ENCODE results near the gene TNNT1.
"Not testable (repeated sequence)": the region's sequence is repeated elsewhere in the genome, so short reads cannot be mapped to it uniquely, and the experiment has no call there.

TNNT1 gene

DNA sequence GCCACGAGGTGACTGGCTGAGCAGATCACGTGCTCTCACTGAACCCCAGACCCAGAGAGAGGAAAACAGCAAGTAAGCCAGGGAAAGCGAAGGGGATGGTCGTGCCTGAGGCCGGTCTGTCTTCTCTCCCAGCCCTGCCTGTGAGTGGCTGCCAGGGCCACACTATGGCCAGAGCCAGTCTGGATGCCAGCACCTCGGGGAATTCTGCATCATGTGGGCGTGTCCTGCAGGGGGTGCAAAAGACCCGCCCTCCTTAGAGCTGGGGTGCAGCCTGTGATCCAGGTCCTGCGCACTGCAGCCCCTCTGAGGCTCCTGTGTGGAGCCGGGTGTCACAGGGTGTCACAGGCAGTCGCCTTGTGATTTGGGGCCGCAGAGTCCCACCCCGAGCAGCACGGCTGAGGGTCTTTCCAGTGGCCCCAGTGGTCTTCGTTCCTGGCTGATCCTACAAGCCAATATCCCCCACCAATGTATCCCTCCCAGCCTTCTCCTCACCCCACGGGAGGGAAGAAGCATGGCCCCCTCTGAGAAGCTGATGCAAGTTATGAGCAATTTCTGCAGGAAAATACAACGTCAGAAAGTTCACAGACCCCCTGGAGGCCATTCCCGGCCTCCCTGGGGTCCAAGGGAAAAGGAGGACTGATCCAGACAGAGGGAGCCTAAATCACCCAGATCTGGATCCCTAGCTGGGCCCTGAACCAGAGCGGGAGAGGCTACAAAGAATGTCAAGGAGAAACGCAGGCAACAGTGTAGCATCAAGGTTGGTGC is 39.3 kb downstream of the TNNT1 start:
- no peak for DNase-seq (ENCODE audit: low read depth, low spot score)

DNA sequence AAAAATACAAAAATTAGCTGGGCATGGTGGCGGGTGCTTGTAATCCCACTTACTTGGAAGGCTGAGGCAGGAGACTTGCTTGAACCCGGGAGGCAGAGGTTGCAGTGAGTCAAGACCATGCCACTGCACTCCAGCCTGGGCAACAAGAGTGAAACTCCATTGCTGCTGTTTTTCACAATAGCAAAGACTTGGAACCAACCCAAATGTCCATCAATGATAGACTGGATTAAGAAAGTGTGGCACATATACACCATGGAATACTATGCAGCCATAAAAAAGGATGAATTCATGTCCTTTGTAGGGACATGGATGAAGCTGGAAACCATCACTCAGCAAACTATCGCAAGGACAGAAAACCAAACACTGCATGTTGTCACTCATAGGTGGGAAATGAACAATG is 41.8 kb downstream of the TNNT1 start:
- not testable (repeated sequence) for DNase-seq (ENCODE audit: low read depth, low spot score)

DNA sequence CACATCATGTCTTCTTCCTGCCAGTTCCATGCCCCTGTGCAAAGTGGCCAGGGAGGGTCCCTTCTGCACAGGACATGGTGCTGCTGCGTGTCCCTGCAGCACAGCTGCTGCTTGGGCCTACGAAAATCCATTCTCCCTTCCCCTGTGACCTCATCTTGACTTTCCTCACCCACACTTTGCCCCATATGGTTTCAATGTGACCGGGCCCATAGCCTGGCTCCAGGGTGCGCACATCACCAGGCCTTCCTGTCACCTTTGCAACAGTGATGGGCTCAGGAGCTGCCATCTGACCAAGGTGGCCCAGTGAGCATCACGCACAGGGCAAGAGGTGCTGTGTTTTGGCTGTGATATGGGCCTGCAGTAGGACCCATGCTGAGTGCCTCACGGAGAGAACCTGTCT is 42.4 kb downstream of the TNNT1 start:
- DNase-seq (ENCODE audit: low read depth, low spot score) = no peak

DNA sequence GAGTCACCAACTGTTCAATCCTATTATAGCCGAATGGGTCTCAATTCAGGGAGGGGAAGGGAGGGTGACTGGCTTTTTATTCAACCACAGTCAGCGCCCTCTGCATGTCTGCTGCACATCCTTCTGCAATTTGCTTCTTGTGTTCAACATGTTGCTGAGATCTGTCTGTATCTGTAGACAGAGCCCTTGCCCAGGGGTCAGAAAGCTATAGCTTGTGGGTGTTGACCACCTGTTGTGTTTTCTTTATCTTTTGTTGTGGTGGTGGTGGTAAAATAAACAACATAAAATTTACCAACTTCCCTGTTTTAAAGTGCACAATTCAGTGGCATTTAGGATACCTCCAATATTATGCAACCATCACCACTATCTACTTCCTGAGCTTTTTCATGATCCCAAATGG is 43.8 kb downstream of the TNNT1 start:
- no peak for DNase-seq (ENCODE audit: low read depth, low spot score)

DNA sequence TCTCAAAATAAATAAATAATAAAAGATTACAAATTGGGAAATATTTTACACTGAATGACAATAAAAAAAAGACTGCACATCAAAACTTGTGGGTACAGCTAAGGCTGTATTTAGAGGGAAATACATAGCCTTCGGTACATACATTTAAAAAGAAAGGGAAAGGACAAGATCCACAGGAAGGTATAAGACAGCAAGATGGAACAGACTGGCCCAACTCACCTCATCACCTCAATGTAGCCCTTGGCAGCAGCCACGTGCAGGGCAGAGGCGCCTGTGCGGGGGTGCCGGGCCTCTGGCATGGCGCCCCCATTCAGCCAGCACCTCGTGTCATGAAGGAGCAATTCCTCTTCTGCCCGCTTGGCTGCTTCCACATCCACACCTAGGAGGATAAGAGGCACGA is 45.8 kb downstream of the TNNT1 start:
- no peak for DNase-seq (ENCODE audit: low read depth, low spot score)

DNA sequence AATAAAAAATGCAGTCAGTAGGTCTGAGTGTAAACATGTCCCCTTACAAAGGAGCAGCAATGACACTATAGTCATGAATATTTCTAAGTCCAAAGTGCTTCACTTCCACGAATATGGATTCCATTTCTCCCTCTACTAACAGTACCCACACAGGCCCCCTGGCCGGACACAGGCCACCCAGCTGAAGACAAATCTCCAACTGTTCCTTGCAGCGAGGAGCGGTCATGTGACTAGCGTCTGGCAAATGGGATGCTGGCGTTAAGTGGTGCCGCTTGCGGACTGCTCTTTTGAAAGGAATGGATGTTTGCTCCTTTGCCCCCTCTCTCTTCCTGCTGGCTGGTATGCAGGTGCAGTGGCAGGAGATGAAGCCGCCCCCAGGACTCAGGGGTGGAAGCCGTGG is 47.7 kb downstream of the TNNT1 start:
- DNase-seq (ENCODE audit: low read depth, low spot score) = no peak

DNA sequence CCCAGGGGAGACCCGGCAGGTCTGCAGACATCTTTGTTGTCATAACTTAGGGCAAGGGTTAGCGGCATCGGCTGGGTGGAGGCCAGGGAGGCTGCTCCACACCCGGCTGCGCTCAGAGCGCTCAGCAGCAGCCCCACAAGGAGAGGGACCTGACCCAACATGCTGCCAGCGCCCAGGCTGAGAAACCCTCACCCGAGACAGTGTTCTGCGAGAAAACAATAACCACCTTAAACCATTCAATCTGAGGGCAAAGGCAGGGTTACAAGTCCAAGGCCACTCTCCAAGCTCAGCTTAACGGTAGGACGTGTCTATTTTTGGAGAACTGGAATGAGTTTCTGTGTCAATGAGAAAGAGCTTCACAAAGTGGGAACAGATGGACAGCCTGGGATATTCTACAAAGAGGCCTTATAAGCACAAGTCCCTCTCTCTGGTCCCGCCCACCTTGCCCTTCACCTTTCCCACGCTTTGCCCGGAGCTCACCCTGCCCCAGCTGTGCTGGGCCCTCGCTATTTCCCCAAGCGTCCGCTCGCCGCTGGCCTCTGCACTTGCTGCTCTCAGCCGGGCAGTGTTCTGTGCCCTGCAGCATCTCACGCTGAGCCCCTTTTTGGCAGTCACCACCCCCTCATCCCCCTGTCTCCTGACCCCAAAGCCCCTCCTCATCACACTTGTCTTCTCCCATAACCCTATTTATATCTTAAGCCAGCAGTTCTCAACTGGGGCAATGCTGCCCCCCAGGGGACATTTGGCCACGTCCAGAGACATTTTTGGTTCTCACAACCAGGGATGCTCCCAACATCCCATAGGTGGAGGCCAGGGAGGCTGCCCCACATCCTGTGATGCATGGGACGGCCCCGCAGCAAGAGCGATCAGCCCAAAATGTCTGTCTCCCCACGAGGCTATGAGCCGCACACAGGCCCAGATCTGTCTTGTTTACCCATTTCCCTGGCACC is 49.2 kb downstream of the TNNT1 start:
- DNase-seq (ENCODE audit: low read depth, low spot score) = no peak

DNA sequence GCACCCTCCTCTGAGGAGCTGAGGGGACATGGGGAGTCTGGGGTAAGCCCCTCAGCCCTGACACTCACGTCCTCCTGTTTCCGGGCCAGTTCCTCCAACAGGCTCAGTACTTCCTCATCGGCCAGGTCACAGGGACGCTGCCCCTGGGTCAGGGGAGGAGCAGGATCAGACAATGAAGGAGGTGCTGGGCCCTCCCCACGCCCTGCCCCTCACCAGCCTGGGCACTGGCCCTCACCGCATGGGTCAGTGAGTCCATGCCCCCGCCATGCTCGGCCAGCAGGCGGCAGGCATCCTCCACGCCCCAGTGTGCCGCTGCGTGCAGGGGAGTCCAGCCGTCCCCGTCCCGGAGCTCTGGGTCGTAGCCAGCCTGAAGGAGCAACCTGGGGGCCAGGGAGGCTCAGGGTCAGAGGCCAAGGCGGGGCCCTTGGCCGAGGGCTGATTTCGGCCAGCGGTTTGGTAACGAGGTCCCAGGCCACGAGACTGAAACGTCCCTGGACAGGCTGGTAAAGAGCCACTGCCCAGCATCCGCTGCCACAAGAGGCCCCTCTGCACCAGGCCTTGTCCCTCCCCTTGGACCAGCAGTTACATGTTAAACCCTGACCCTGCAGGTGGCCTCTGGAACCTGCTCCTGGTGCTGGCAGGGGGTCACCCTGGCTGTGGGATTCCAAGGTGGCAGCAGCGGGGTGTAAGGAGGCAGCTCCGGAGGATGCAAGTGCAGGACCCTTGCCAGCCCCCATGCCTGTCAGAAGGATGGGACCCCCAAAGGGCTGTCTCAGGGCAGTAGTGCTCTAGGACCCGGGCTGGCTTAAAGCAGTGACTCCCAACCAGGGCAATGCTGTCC is 50.1 kb downstream of the TNNT1 start:
- DNase-seq (ENCODE audit: low read depth, low spot score) = no peak

DNA sequence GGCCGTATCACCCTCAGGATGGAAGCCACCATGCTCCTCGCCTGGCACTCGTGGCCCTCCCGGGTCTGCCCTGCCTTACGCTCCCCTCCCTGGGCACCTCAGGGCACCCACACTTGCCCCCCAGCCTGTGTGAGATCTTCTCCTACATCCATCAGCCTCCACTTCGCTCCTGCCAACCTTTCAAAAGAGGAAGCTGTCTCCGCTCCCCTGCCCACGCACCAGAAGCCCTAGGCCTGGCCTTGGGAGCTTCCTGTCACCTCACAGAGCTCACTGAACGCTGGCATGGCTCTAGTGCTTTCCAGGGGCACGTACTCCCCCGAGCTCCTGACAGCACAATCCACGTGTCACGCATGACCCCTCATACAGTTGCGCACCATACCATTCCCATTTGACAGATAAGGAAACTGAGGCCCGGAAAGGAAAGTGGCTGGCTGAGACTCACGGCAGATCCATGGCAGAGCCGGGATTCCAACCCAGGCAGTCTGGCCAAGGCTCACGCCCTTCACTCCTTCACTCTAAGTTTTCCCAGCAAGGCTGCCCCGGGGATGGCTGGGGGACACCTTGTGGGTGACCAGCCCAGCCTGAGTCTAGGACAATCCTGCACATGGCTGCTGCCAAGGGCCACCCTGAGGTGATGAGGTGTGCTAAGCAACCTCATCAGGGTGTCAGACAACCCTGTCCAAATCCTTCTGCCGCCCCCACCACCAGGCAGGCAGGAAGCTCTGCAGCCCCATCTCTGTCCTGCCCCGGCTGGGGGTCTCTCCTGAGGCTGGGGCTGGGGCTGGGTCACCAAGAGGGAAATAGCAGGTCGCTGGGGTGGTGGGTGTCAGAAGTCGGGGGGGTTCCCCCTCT is 50.9 kb downstream of the TNNT1 start:
- DNase-seq (ENCODE audit: low read depth, low spot score) = no peak

DNA sequence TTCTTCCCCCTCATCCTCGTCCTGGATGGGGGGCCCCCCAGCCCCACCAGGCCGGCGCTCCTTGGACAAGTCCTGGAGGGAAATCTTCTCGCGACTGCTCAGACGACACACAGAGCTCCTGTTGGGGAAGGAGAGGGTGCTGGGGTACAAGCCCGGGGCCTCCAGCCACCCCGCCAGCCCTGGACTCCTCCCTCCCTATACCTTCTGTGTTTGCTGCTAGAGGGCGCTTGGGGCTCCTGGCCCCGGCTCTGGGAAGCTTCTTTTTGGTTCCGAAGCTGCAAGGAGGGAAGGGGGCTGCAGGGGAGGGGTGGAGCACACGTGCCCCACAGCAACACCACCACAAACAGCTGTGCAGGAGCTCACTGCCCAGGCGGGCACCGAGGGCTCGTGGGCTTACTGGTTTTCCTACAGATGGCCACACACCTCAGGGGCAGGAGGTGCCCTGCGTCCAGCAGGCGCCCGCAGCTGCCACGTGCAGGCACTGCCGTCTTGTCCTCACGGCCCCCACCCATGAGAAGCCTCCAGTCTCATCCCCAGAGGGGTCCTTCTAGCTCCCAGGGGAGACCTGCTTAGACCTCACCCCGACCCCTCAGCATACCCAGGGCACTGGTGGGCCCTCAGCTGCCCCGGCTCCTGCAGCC is 52.8 kb downstream of the TNNT1 start:
- DNase-seq (ENCODE audit: low read depth, low spot score) = no peak

DNA sequence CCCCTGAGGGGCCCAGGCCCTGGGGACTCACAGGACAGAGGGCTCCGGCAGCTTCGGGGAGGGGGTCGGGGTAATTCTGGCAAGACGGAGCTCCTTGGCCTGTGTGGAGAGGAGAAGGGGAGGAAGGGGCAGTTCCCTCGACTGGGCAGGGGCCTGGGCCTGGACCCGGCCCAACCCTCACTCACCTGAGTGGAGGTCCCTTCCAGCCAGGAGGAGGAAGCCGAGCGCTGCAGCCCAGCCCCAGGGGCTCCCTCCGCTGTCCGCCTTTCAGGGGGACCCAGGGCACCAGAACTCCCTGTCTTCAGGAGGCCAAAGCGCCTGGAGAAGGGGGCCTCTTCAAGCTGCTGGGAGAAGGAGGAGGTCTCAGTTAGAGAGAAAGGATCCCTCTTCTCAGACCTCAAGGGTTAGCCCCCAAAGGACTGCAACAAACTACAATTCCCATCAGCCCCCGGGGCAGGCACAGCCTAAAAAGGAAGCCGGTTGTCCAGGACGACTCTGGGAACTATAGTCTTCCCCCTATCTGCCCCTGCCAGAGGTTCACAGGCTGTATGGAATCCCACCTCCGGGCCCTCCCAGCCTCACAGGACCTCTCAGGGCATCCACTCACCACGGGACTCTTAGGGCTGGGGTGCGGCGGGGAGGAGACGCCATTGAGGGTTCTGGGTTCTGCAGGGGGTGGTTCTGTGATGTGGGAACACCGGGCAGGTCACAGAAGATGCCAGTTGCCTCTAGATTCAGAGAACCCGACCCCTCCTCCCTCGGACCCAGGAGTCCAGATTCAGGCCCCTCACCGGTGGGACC is 53.5 kb downstream of the TNNT1 start:
- DNase-seq (ENCODE audit: low read depth, low spot score) = no peak

DNA sequence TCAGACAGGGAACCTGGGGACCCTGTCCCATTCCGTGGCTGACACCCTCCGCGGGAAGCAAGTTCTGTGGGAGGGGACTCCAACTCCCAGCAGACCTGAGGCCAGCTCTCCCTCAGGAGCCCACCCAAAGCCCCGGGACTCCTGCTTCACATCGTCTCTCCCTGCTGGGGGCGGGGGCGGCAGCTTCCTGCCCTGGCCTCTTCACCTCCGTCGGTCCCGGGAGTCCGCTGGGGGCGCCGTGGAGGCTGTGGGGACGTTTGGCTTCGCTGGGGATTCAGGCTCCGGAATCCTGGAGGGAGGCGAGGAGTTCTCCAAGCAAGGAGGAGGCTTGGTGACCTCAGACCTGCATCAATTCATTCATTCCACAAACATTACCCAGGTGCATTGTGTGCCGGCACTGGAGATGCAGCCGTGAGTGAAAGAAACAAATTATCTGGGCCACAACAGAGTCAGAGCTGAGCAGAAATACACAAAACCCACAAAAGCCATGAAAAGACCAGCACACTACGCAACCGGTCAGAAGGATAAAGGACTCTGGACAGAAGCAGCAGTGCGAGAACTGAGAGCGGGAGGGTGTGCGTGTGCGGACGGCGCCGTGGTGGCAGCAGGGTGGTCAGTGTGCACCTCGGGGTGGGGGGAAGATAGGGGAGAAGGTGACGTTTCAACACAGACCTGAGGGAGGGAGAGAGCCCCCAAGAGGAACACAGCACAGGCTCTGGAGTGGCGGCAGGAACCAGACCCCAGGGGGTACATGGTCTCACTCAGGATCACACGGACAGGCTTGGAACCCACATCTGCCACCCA is 54.3 kb downstream of the TNNT1 start:
- no peak for DNase-seq (ENCODE audit: low read depth, low spot score)

DNA sequence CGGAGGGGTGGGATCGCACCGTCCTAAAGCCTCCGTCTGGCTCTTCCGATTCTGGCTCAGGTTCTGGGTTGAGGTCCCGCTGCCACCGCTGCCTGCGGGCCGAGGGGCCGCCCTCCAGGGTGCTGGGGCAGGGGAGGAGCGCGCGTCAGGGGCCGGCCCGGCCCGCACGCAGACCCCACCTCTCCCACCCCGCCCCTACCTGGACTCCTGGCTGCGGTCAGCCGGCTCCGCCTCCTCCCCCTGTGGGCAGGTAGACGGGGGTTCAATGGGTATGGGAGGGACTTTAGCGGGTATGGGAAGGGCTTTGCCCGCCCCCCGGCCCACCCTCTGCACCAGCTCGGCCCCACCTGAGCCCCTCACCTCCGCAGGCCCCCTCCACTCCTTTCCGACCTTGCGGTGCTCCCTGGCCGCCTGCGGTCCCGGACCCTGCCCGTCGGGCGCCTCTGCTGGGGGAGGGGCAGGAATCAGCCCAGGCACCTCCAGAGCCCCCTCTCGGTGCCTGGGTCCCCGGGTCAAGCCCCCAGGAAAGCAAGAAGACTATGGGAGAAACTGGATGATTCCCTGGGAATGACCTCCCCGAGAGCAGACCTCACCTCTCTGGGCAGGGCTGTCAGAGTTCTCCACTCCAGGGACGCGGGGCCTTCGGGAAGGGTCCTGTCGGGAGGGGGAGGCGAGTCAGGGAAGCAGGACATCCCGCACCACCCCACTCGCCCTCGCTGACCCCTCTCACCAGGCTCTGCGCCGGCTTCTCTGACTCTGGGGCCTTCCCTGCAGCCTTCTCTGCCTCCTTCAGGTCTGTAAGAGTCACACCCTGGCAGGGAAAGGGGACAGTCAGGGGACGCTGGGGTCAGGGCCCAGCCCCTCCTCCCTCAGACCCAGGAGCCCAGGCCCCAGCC is 56.3 kb downstream of the TNNT1 start:
- DNase-seq (ENCODE audit: low read depth, low spot score) = no peak

DNA sequence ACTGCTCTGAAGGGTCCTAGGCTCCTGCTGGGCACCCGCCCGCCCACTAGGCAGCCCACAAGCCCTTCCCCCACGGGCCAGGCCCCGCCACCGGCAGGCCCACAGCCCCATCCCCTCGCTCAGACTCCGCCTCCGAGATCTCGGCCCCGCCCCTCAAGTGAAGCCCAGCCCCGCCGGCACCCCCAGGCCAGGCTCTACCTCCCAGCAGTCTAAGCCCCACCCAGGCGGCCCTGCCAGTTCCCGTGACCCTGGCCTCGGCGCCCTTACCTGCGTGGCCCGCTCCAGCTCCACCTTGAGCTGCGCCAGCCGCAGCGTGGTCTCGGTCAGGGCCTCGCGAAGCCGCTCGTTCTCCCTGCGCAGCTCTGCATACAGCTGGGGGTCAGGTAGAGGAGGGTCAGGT is 57.1 kb downstream of the TNNT1 start:
- no peak for DNase-seq (ENCODE audit: low read depth, low spot score)

DNA sequence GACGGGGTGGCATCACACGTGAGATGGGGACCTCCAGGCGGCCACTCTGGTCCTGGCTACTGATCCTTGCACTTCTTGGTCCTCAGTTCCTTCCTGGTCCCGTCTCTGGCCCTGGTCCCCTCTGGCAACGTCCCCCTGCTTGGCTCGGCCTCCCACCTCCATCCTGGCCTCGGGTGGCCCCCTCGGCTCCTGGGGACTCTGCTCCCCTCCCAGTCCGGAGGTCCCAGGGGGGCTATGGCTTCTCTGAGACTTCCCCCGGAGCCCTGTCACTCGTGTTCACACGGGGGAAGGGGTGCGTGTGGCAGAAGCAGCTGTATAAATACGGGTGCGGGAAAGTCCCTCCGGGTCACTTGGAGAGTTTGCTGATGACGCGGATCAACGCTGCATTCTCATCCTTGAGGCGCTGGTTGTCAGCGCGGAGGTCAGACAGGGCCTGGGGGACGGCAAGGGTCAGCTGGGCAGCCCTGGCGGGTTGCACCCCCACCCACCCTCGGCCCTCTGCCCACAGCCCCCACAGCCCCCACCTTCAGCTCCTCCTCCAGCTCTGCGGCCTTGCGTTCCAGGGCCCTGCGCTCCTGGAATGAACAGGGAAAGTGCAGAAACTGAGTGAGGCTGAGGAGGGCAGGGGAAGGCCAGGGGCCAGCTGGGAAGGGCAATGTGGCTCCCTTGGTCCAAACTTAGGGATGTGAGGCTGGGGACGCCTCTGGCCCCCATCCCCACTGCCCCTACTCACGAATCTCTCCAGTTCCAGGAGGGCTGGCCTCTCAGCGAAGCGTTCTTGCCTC is 57.7 kb downstream of the TNNT1 start:
- DNase-seq (ENCODE audit: low read depth, low spot score) = no peak

DNA sequence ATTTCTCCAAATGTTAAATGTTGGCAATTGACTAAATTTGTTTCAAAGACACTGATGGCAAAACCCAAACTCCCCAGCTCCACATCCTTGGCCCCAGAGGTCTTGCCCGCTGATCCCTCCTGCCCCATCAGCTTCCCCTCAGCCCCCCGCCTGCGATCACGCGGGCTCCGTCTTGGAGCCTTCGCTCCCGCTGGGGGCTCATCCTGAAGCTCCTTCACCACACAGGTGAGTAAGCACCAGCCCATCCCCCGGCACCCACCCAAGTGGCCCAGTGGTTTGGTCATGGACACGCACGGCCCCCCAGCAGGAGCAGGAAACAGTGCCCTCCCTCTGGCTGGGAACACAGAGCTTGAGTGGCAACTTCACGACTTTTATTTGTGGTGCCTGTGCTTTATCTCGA is 58.4 kb downstream of the TNNT1 start:
- no peak for DNase-seq (ENCODE audit: low read depth, low spot score)

DNA sequence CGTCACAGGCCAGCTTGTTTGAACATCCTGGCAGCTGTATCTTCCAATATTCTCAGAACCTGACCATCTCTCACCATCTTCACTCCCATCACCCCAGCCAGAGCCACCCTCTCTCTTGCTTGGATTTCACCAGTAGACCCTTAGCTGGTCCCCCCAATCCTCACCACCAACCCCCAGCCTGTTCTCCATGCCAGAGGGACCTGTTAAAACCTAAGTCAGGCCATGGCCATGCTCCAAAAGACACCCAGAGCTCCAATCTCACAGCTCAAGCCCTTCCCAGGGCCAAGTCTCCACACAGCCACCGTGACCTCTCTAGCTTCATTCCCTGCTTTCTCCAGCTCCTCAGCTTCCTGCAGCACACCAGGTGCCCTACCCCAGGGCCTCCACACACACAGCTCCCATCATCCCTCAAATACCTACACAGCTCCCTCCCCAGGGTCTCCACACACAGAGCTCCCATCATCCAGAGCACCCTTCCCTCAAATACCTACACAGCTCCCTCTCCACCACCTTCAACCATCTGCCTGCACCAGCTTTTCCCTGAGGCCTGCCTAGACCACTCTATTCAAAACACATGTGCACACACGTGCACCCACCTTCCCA is 59.6 kb downstream of the TNNT1 start:
- DNase-seq (ENCODE audit: low read depth, low spot score) = no peak
